Measurements from ENCODE around the gene CYP2F1. TPM values are rescaled to one million over a fixed set of nuclear protein-coding genes. Genes with fewer than 3 reads are reported as not detected.
"Not testable (repeated sequence)": the region's sequence is repeated elsewhere in the genome, so short reads cannot be mapped to it uniquely, and the experiment has no call there.

CYP2F1 gene
- total RNA-seq, 1 donor from 2014 or later: not detected

GRCh38 chr19:41133260-41133659 lies 19.0 kb downstream of the CYP2F1 start:
- no peaks in the 10 kb centered on the region for H3K36me3 ChIP-seq
- no peak overlapping the region for H3K27ac ChIP-seq (replicated peaks)
- no peak overlapping the region for H3K4me3 ChIP-seq
- H3K9me3 ChIP-seq (replicated peaks): no peaks in the 10 kb centered on the region
- H3K27me3 ChIP-seq (ENCODE audit: low read depth): peaks cover 3% of the 10 kb centered on the region
- intact Hi-C loops (cut with micrococcal nuclease): no loop called here
- no peak for DNase-seq
- TF ChIP-seq CTCF (IDR thresholded peaks at IDR 0.05; ENCODE audit: borderline replicate concordance): no peak
- H3K4me1 ChIP-seq: no peaks in the 10 kb centered on the region

- Histone ChIP-seq H3K4me3 (no peak overlapping the region), H3K27ac (replicated peaks) (no peak overlapping the region), H3K27me3 (ENCODE audit: low read depth) (peaks cover 3% of the 10 kb centered on the region), H3K9me3 (replicated peaks) (no peaks in the 10 kb centered on the region), H3K36me3 (no peaks in the 10 kb centered on the region), H3K4me1 (no peaks in the 10 kb centered on the region)
- DNase-seq: no peak
- no peak for TF ChIP-seq CTCF (IDR thresholded peaks at IDR 0.05; ENCODE audit: borderline replicate concordance)
- intact Hi-C loops (cut with micrococcal nuclease): no loop called here
Observed at GRCh38 chr19:41134616-41135015, 20.4 kb downstream of the CYP2F1 start.

GRCh38 chr19:41135390-41136384 lies 21.5 kb downstream of the CYP2F1 start:
- H3K36me3 ChIP-seq; H3K9me3 ChIP-seq (replicated peaks); H3K27me3 ChIP-seq (ENCODE audit: low read depth); intact Hi-C loops (cut with micrococcal nuclease); H3K4me1 ChIP-seq; H3K27ac ChIP-seq (replicated peaks): not testable (repeated sequence)
- DNase-seq: peak; percentile 55
- peak overlapping the region; percentile 64 for H3K4me3 ChIP-seq

- H3K36me3 ChIP-seq: no peaks in the 10 kb centered on the region
Observed at GRCh38 chr19:41136636-41137455, 22.6 kb downstream of the CYP2F1 start.

GRCh38 chr19:41144403-41144802 lies 30.2 kb downstream of the CYP2F1 start:
- H3K27ac ChIP-seq (replicated peaks): no peak overlapping the region
- H3K4me1 ChIP-seq: no peaks in the 10 kb centered on the region
- TF ChIP-seq CTCF (IDR thresholded peaks at IDR 0.05; ENCODE audit: borderline replicate concordance): peak; percentile 86
- H3K9me3 ChIP-seq (replicated peaks): no peaks in the 10 kb centered on the region
- H3K27me3 ChIP-seq (ENCODE audit: low read depth): peaks cover 30% of the 10 kb centered on the region
- intact Hi-C loops (cut with micrococcal nuclease): loop anchor here (5.0 kb wide), 1 partner anchor 172 kb away; no protein-coding TSS in a partner anchor
- peak; percentile 74 for DNase-seq
- H3K4me3 ChIP-seq: no peak overlapping the region
- no peaks in the 10 kb centered on the region for H3K36me3 ChIP-seq

More at GRCh38 chr19:41136636-41137455, 22.6 kb downstream of the CYP2F1 start:
- Histone ChIP-seq H3K9me3 (replicated peaks) (no peaks in the 10 kb centered on the region), H3K27ac (replicated peaks) (no peak overlapping the region), H3K4me3 (no peak overlapping the region), H3K4me1 (no peaks in the 10 kb centered on the region), H3K27me3 (ENCODE audit: low read depth) (peaks cover 3% of the 10 kb centered on the region)
- intact Hi-C loops (cut with micrococcal nuclease): no loop called here
- no peak for DNase-seq
- TF ChIP-seq CTCF (IDR thresholded peaks at IDR 0.05; ENCODE audit: borderline replicate concordance): no peak
